CD4-positive, alpha-beta T cell (primary cell): Measurements from ENCODE around the gene DNAH11. TPM values are rescaled to one million over a fixed set of nuclear protein-coding genes. Genes with fewer than 3 reads are reported as not detected.

Source experiments
- ATAC-seq: fragments of 200-7000 bp; cut with Tn5 transposase; one replicate; pipeline ENCODE4 v1.10.0; 2022; ENCODE audit warnings: mild to moderate bottlenecking; ENCODE audit not compliant: poor library complexity
- CTCF ChIA-PET: fragments of 350-600 bp; sonication (Branson Sonifier 250); formaldehyde crosslinking; loops from one replicate; lab custom pipeline; 2021; ENCODE audit warnings: antibody characterized with exemption, inconsistent platforms; lab: Charles Lee
- POLR2A ChIA-PET: fragments of 350-600 bp; sonication (Branson Sonifier 250); formaldehyde crosslinking; loops from one replicate; lab custom pipeline; 2021; ENCODE audit warnings: antibody characterized with exemption, inconsistent platforms; lab: Charles Lee
- DNase-seq, 14 experiments: peaks; one replicate each; pipeline ENCODE4 v3.0.0-alpha.2; 2013 to 2020; ENCODE audit warnings: mixed read lengths in 2 of 14
- H3K27ac ChIP-seq, 2 donors: one replicate each; pipeline versions ENCODE4 v1.5.1 to v1.7.0; 2013; ENCODE audit warnings: low read length in 2 of 2, low read depth in 1 of 2, mild to moderate bottlenecking in 1 of 2
- H3K27me3 ChIP-seq, 2 experiments: 1 replicate in 1 of 2; 2 replicates in 1 of 2; pipeline versions ENCODE4 v1.6.1 to v1.7.0; 2013; ENCODE audit warnings: low read length in 2 of 2, control low read depth in 1 of 2, mild to moderate bottlenecking in 1 of 2, moderate library complexity in 1 of 2; ENCODE audit not compliant: insufficient read depth in 2 of 2, control insufficient read depth in 1 of 2
- H3K36me3 ChIP-seq: one replicate; pipeline ENCODE4 v1.6.1; 2013; ENCODE audit warnings: low read length, control low read depth; ENCODE audit not compliant: insufficient read depth
- H3K4me1 ChIP-seq: one replicate; pipeline ENCODE4 v1.6.1; 2013; ENCODE audit warnings: low read length, control low read depth; ENCODE audit not compliant: insufficient read depth
- H3K4me3 ChIP-seq: one replicate; pipeline ENCODE4 v1.5.1; 2013; ENCODE audit warnings: mild to moderate bottlenecking, low read length, moderate library complexity
- H3K9me3 ChIP-seq, 2 experiments: 1 replicate in 1 of 2; 2 replicates in 1 of 2; pipeline versions ENCODE4 v1.6.1 to v1.7.0; 2013; ENCODE audit warnings: low read length in 2 of 2, mild to moderate bottlenecking in 2 of 2, control low read depth in 1 of 2, moderate library complexity in 1 of 2; ENCODE audit not compliant: control insufficient read depth in 1 of 2, insufficient read depth in 1 of 2
- H3K27ac Mint-ChIP-seq: one replicate; pipeline ENCODE4 v1.8.0; 2020; ENCODE audit warnings: mixed read lengths
- H3K27me3 Mint-ChIP-seq: one replicate; pipeline ENCODE4 v1.8.0; 2021; ENCODE audit warnings: mixed read lengths
- H3K36me3 Mint-ChIP-seq: one replicate; pipeline ENCODE4 v1.8.0; 2021; ENCODE audit warnings: low read depth, mixed read lengths
- H3K4me1 Mint-ChIP-seq: one replicate; pipeline ENCODE4 v1.8.0; 2021; ENCODE audit warnings: low read depth, mixed read lengths
- H3K4me3 Mint-ChIP-seq: one replicate; pipeline ENCODE4 v1.8.0; 2020; ENCODE audit warnings: mild to moderate bottlenecking, mixed read lengths
- H3K9me3 Mint-ChIP-seq: one replicate; pipeline ENCODE4 v1.8.0; 2020; ENCODE audit warnings: mixed read lengths
- CTCF ChIP-seq: fragments of 200-600 bp; IDR thresholded peaks from one replicate; pipeline ENCODE4 v1.8.0; 2022; ENCODE audit warnings: antibody characterized with exemption, mild to moderate bottlenecking
- intact Hi-C, 2 experiments: fragments of 100-400 bp; cut with DNase I in 1 of 2; cut with micrococcal nuclease in 1 of 2; formaldehyde crosslinking; loops; one replicate each; pipeline versions ENCODE4 v1.15.1 to v1.9.0; 2023 to 2025; cut with DNase I, micrococcal nuclease
- total RNA-seq, 174 experiments: library from RNA in 2 of 174; stranded (reverse) in 2 of 174; gene quantifications; one replicate each; pipeline ENCODE4 v1.2.3 and lab custom pipeline; 2021 to 2026

DNAH11 gene
- total RNA-seq, 2 experiments from 2014 or later = 0.11 TPM; not detected in 1

GRCh38 chr7:21757537-21758282, 214.9 kb downstream of the DNAH11 start:
- H3K9me3 Mint-ChIP-seq = no peaks in the 10 kb centered on the region
- ATAC-seq = no peak
- Histone ChIP-seq H3K36me3 (no peaks in the 10 kb centered on the region), H3K27ac (no peak overlapping the region), H3K4me1 (no peaks in the 10 kb centered on the region), H3K4me3 (no peak overlapping the region), H3K27me3 (peaks cover 0 to 7% of the 10 kb centered on the region in 2 experiments), H3K9me3 (no peaks in the 10 kb centered on the region)
- CTCF ChIA-PET = no interaction called here
- peaks cover 19% of the 10 kb centered on the region for H3K27me3 Mint-ChIP-seq
- no peaks in the 10 kb centered on the region for H3K36me3 Mint-ChIP-seq
- TF ChIP-seq CTCF = no peak
- no peak overlapping the region for H3K27ac Mint-ChIP-seq
- no peak for DNase-seq
- no peak overlapping the region for H3K4me3 Mint-ChIP-seq
- no peaks in the 10 kb centered on the region for H3K4me1 Mint-ChIP-seq
- intact Hi-C loops = no loop called here
- POLR2A ChIA-PET = no interaction called here

GRCh38 chr7:21758286-21758685, 215.4 kb downstream of the DNAH11 start:
- no peaks in the 10 kb centered on the region for H3K4me1 ChIP-seq
- intact Hi-C loops = no loop called here
- no peaks in the 10 kb centered on the region for H3K9me3 ChIP-seq
- no peak for TF ChIP-seq CTCF
- ChIA-PET POLR2A (no interaction called here), CTCF (no interaction called here)
- Mint-ChIP-seq H3K4me1 (no peaks in the 10 kb centered on the region), H3K27ac (no peak overlapping the region), H3K36me3 (no peaks in the 10 kb centered on the region), H3K27me3 (peaks cover 19% of the 10 kb centered on the region), H3K4me3 (no peak overlapping the region), H3K9me3 (no peaks in the 10 kb centered on the region)
- no peak overlapping the region for H3K4me3 ChIP-seq
- ATAC-seq (no peak), DNase-seq (no peak)
- no peaks in the 10 kb centered on the region for H3K36me3 ChIP-seq
- H3K27ac ChIP-seq = no peak overlapping the region
- H3K27me3 ChIP-seq = peaks cover 0 to 7% of the 10 kb centered on the region in 2 experiments

- no peak for ATAC-seq
- no peak overlapping the region for H3K4me3 ChIP-seq
These were observed 219.6 kb downstream of the DNAH11 start for GRCh38 chr7:21762469-21762868.

More at GRCh38 chr7:21762469-21762868, 219.6 kb downstream of the DNAH11 start:
- no peaks in the 10 kb centered on the region for H3K9me3 ChIP-seq
- no peak overlapping the region for H3K27ac Mint-ChIP-seq
- no peaks in the 10 kb centered on the region for H3K36me3 ChIP-seq
- no peaks in the 10 kb centered on the region for H3K4me1 ChIP-seq
- no peak for DNase-seq
- POLR2A ChIA-PET = no interaction called here
- TF ChIP-seq CTCF = no peak
- no peaks in the 10 kb centered on the region for H3K36me3 Mint-ChIP-seq
- H3K4me3 Mint-ChIP-seq = no peak overlapping the region
- H3K9me3 Mint-ChIP-seq = no peaks in the 10 kb centered on the region
- peaks cover 0 to 6% of the 10 kb centered on the region in 2 experiments for H3K27me3 ChIP-seq
- H3K4me1 Mint-ChIP-seq = no peaks in the 10 kb centered on the region
- CTCF ChIA-PET = no interaction called here
- H3K27me3 Mint-ChIP-seq = peaks cover 12% of the 10 kb centered on the region
- no peak overlapping the region for H3K27ac ChIP-seq
- intact Hi-C loops = no loop called here
